HG02970 (cell line): Measurements from ENCODE around the gene MRPL18.
"Not testable (repeated sequence)": the region's sequence is repeated elsewhere in the genome, so short reads cannot be mapped to it uniquely, and the experiment has no call there.

Experiments
- ATAC-seq: cut with Tn5 transposase; IDR thresholded peaks from one replicate; pipeline ENCODE4 v1.9.1; 2021; ENCODE audit warnings: mild to moderate bottlenecking, moderate library complexity, moderate number of reproducible peaks; ENCODE audit not compliant: unreplicated experiment, low FRiP score

MRPL18 gene

GRCh38 chr6:159813781-159814180 lies 23.5 kb downstream of the MRPL18 start:
- ATAC-seq: no peak

- no peak for ATAC-seq
Measured at GRCh38 chr6:159815410-159815809, 25.1 kb downstream of the MRPL18 start.

- ATAC-seq: not testable (repeated sequence)
Measured at GRCh38 chr6:159816775-159817174, 26.5 kb downstream of the MRPL18 start.

- ATAC-seq: no peak
Measured at GRCh38 chr6:159817951-159818739, 27.9 kb downstream of the MRPL18 start.

GRCh38 chr6:159819098-159819497 lies 28.8 kb downstream of the MRPL18 start:
- ATAC-seq: no peak

- no peak for ATAC-seq
Measured at GRCh38 chr6:159819932-159820640, 29.8 kb downstream of the MRPL18 start.

- no peak for ATAC-seq
Measured at GRCh38 chr6:159821122-159821521, 30.9 kb downstream of the MRPL18 start.

- ATAC-seq: no peak
Measured at GRCh38 chr6:159821726-159822125, 31.5 kb downstream of the MRPL18 start.

- no peak for ATAC-seq
Measured at GRCh38 chr6:159823953-159824352, 33.7 kb downstream of the MRPL18 start.

GRCh38 chr6:159824690-159825089 lies 34.4 kb downstream of the MRPL18 start:
- ATAC-seq: not testable (repeated sequence)

GRCh38 chr6:159826004-159826403 lies 35.7 kb downstream of the MRPL18 start:
- ATAC-seq: no peak

GRCh38 chr6:159826968-159827647 lies 36.8 kb downstream of the MRPL18 start:
- ATAC-seq: no peak

- no peak for ATAC-seq
Measured at GRCh38 chr6:159828074-159828473, 37.8 kb downstream of the MRPL18 start.

- no peak for ATAC-seq
Measured at GRCh38 chr6:159829526-159829925, 39.3 kb downstream of the MRPL18 start.

GRCh38 chr6:159830501-159831372 lies 40.5 kb downstream of the MRPL18 start:
- ATAC-seq: no peak

GRCh38 chr6:159831373-159831679 lies 41.1 kb downstream of the MRPL18 start:
- no peak for ATAC-seq

- no peak for ATAC-seq
Measured at GRCh38 chr6:159832946-159833345, 42.7 kb downstream of the MRPL18 start.

GRCh38 chr6:159833556-159833955 lies 43.3 kb downstream of the MRPL18 start:
- ATAC-seq: no peak

GRCh38 chr6:159833997-159834603 lies 43.8 kb downstream of the MRPL18 start:
- ATAC-seq: no peak
